ENCODE data around the gene DCD.
"Not testable (repeated sequence)": the region's sequence is repeated elsewhere in the genome, so short reads cannot be mapped to it uniquely, and the experiment has no call there.

DCD gene, protein sequence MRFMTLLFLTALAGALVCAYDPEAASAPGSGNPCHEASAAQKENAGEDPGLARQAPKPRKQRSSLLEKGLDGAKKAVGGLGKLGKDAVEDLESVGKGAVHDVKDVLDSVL

GRCh38 chr12:54648265-54648664, at the start of gene DCD:
Gene DCD, minus strand, starts transcription at chr12:54648365. Its CDS starts 62 bp downstream, at chr12:54648303.
- no peak for DNase-seq

DNA sequence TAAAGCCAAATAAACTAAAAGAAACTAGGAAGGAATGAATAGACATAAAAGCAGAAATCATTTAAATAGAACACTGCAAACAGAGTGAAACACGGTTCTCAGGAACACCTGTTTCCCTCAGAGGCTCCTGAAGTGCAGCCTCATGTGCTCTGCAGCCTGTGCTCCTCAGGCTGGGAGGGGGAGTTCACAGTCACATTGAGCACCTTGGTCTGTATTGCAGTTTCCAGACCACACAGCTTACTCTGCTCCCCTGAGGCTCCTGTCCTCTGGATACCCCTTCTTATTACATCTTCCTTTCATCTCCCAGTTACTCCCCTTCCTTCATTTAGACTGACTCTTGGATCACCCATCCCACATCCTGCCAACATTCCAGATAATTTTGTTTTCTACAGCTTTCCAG, 49.7 kb upstream of the DCD start:
- DNase-seq = no peak

- no peak for DNase-seq
Measured at GRCh38 chr12:54692353-54692752, 44.2 kb upstream of the DCD start.

- peak; percentile 14 for DNase-seq
Measured at GRCh38 chr12:54689984-54690383, 41.8 kb upstream of the DCD start.

DNA sequence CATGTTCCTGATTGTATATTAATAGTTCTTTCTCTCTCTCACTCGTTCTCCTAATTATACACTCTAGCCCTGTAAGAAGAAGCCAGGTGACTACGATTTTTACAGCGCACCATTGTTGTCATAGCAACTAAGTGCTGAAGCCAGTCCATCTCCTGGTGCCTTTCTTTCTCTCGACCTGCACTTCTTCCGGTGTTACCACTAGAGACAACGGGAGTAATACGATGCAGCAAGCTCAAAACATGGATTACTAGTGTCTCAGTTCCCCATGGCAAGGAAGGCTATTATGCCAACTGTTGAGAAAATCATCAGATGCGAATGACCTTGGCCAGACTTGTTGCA, 40.8 kb upstream of the DCD start:
- DNase-seq = no peak

DNA sequence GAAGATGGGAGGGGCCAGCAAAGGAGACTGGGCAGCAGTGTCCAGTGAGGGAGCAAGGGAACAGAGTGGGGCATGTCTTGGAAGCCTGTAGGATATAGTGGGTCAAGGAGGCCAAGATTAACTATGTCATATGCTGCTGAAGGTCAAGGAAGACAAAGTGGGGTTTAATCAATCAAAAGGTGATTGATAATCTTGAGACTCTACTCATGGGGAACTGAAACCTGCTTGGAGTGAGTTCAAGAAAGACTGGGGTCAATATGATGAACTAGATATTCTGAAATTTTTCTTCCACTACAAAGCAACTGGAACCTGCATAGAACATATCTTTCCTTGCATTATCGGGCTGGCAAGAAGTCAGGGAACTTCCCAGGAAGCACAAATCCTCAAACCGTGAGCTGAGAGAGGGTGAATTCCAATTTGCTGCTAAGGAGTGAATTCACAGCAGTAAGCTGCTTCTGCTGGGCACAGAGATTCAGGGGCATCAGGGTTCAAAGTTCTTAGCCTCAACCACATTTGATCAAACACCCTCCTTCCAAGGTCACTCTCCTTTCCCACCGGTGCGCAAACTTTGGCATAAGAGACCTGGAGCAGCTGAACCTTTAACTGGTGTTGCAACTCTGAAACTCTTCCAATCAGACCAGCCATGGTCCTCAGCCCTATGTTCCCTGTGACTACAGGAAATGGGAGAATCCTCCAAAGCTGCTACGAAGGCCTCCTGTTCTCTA, 40.3 kb upstream of the DCD start:
- no peak for DNase-seq

DNA sequence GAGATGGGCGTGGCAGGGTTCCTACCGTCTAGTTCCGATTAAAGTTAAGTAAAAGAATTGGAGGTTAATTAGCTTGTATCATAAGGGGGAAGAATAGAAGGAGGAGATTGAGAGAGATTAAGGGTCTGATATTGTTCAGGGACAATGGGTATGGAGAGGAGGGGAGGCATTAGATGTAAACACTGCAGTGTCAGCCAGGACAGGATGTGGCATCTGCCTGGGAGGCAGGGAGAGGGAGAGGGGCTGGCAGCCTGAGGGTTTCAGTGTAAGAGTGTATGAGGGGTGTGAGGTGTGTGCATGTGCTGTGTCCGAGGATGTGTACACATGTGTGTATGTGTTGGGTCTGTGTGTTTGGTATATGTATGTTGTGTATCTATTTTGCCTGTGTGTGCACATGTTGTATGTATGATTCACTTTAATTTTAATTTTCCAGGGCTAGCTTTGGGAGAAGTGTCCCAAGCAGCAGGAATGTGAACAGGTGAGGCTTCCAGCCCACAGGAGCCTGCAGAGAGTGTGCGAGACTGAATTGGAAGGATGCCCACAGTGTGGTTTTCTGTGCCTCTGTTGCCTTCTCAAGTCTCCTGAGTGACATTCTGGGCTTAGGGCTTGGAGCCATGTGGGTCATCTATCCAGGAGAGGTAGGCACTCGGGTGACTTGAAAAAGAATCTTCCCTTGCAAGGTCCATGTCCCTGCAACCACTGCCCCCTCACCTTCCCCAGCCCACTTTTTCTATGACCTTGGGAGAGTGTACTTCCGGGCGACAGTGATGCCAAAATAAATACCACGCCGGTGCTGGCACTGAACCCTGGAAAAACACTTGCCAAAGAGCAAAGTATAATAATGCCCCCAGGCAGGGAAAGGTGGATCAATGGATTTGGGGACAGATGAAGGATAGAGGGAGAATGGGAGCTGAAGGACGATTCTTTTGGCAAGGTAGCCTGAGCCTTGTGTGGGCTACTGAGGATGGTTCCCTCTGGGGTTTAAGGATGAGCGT, 36.8 kb upstream of the DCD start:
- no peak for DNase-seq

DNA sequence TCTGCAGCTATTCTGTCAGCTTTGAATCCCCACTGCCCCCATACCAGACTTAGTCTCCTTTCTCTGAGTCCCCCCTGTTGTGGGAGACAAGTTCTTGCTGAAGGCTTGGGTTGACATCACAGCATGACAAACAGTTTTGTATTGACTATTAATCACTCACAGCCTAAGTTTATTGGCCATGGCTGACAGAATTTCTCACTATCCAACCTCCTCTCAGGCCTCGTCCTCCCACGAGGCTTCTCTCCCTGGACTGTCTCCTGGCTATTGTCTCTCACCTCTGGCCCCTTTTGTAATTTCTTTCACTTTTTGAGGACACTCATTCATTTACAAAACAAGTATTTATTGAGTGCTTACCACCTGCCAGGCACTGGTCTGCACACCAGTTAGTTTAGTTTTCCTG, 35.2 kb upstream of the DCD start:
- no peak for DNase-seq

GRCh38 chr12:54682674-54683073, 34.5 kb upstream of the DCD start:
- no peak for DNase-seq

- peak; percentile 59 for DNase-seq
Measured at GRCh38 chr12:54680374-54680773, 32.2 kb upstream of the DCD start.

DNA sequence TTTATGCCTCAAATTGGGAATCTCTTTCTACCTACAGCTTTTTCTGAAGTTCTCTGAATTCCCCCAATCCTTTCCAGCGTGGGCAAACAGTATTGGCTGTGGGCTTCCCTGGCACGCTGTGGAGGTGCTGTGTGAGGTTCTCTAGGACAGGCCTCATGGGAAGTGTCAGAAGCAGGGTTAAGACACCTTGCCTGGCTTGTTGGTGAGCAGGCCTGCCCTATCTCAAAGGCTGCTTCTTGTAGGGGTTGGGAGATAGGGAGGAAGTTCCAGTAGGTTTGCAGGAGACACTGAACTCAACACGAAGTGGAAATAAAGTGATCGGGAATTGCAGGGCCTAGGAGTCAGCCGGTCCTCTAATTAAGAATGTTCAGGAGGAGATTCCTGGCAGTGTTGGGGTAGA, 30.0 kb upstream of the DCD start:
- no peak for DNase-seq

DNA sequence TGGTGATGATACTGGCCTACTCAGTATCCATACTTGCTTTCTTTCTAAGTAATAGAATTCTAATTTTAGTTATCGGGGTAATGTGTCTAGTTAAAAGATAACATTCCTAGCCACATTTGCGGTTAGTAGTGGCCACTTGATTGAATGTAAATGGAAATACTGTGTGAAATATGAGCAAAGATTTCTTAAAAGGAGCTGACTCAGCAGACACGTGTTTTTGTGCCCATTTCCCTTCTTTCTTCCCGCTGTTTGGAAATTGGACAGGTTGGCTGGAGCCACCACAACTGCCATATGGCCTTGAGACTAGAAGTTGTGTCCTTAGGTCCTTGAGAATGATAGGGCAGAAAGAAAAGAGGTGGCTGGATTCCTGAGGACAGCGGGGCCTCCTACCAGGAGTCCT, 19.8 kb upstream of the DCD start:
- DNase-seq = no peak

- DNase-seq = no peak
Measured at GRCh38 chr12:54666008-54666407, 17.8 kb upstream of the DCD start.

- DNase-seq = not testable (repeated sequence)
Measured at GRCh38 chr12:54665022-54665635, 17.0 kb upstream of the DCD start.

- DNase-seq = no peak
Measured at GRCh38 chr12:54663603-54664002, 15.4 kb upstream of the DCD start.

DNA sequence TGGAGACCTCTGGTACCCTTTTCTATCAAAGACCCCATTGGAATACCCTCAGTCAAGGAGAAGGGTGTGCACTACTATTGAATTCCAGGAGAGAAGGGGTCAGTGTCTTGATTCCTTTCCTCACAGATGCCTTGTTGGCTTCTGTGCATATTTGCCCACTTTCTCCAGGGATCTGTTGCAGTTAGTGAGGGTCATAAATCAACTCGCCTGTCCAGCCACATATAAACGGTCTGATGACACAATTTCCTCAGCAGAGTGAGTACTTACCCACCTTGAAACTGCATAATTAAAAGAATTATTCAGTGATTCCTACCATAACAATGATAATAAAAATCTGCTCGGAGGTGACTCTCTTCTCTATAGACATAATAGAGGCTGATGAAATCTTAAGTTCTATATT, 13.9 kb upstream of the DCD start:
- DNase-seq = no peak

- no peak for DNase-seq
Measured at GRCh38 chr12:54661048-54661447, 12.9 kb upstream of the DCD start.

DNA sequence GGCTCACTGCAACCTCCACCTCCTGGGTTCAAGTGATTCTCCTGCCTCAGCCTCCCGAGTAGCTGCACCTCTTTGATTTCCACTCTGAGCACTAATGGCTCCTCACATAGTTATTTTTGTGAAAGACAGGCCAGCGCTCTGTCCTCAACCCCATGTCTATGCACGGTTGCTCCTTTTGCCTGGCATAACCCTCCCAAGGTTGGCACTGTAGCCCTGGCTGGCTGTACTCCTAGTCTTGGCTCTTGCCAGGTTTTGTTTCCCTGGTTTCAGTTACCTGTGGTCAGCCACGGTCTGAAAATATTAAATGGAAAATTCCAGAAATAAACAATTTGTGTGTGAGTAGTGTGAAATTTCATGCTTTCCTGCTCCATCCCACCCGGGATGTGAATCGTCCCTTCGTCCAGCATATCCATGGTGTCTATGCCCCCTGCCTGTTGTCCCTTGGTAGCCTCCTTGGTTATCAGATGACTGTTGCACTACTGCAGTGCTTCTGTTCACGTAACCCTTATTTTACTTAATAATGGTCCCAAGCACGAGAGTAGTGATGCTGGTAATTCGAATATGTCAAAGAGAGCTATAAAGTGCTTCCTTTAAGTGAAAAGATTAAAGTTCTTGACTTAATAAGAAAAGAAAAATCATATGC, 12.3 kb upstream of the DCD start:
- DNase-seq = no peak

DNA sequence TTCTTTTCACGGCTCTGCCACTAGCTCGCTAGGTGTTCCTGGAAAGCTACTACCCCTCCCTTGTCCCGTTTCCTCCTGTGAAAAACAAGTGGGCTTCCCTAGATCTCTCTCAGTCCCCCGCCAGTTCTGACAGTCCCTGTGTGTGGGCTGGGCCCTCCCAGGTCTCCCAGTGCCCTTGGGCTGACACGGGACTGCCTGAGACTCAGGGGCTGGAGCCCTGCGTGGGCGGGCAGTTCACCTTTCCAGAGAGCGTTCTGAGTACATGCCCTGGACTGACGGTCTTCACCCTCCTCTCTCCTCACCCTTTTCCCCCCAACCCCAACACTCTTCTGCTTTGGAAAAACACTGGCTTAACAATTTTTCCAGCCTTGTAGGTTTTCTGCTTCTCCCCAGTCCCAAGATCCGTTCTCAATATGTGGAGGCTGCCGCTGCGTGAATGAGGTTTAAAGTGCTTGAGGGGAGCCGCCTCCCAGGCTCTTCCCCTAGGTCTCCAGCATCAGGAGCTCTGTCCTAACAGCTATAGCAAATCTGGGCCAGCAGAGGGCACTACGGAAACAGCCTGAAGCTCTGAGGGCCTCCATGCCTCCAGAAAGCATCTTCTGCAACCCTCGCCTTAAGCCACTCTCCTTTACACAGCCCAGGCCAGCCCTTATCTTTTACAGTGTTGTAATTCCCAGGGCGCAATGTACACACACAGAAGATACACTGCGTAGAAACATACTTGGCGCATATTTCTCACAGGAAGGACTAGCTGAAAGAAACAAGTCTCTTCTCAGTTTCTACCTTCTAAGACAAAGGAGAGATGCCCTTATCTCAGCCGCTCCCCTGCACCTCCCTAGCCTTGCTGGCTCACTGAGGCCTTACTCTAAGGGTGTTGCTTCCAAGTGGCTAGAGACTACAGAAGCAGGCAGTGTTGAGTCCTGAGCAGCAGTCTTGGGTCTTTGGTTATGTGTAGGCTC, 10.4 kb upstream of the DCD start:
- DNase-seq = peak; percentile 78

GRCh38 chr12:54657105-54657607, 9.0 kb upstream of the DCD start:
- no peak for DNase-seq

DNA sequence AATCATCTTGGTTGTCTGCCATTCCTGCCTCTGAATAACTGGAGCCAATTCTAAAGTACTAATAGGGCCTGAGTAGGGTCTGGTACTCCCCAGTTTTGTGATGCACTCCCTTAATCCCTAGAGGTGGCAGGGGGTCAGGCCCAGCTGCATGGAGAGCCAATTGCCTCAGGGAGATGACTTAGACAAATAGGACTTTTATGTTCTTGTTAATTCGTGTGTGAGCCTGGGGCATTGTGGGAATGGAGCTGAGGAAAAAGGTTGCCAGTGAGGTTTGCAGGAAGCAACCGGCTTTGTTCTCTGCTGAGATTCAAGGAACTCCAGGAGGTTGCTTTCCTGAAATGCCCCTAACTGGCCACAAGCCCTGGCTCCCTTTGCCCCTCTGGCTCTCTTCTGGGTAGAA, 6.8 kb upstream of the DCD start:
- DNase-seq = no peak

DNA sequence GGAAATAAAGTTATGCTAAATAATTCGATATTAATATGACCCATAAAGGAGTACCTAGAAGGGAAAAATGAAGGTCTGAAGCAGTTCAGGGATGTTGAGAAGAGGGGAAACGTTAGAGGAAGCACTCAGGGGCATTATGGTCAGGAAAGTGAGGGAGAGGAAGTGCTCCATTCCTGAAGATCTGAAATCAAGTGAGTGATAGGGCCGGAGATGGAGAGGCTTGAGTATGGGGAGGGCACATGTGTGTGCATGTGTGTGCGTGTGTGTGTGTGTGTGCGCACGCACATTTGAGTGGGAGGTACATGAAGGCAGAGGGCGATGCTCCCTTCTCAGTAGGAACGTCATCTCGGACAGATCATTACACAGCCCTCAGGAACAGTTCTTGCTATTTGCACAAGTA, 4.9 kb upstream of the DCD start:
- DNase-seq = no peak

All from OCI-M1 (cell line).